GM19025 (cell line): ENCODE data around the gene ASAP3.
A peak's percentile ranks its signal among the peaks of the same experiment; 100 is the strongest.
"Not testable (repeated sequence)": the region's sequence is repeated elsewhere in the genome, so short reads cannot be mapped to it uniquely, and the experiment has no call there.

Experiments
- ATAC-seq: cut with Tn5 transposase; IDR thresholded peaks from one replicate; pipeline ENCODE4 v1.9.1; 2021; ENCODE audit warnings: mild to moderate bottlenecking, low read depth, moderate library complexity; ENCODE audit not compliant: unreplicated experiment

Gene ASAP3

GRCh38 chr1:23515905-23516304 is 31.9 kb upstream of the ASAP3 start:
- ATAC-seq, result no peak

- ATAC-seq, result no peak
Measured at GRCh38 chr1:23514111-23514679, 30.2 kb upstream of the ASAP3 start.

GRCh38 chr1:23509896-23510295 is 25.9 kb upstream of the ASAP3 start:
- no peak for ATAC-seq

GRCh38 chr1:23506376-23507107 is 22.6 kb upstream of the ASAP3 start:
- ATAC-seq, result no peak

- no peak for ATAC-seq
Measured at GRCh38 chr1:23505851-23506250, 21.9 kb upstream of the ASAP3 start.

- ATAC-seq, result not testable (repeated sequence)
Measured at GRCh38 chr1:23504156-23504555, 20.2 kb upstream of the ASAP3 start.

- no peak for ATAC-seq
Measured at GRCh38 chr1:23502951-23503350, 19.0 kb upstream of the ASAP3 start.

GRCh38 chr1:23500466-23500865 is 16.5 kb upstream of the ASAP3 start:
- no peak for ATAC-seq

- no peak for ATAC-seq
Measured at GRCh38 chr1:23497777-23498439, 13.9 kb upstream of the ASAP3 start.

- ATAC-seq, result no peak
Measured at GRCh38 chr1:23496490-23497181, 12.7 kb upstream of the ASAP3 start.

GRCh38 chr1:23494836-23495235 is 10.9 kb upstream of the ASAP3 start:
- not testable (repeated sequence) for ATAC-seq

GRCh38 chr1:23492776-23493175 is 8.8 kb upstream of the ASAP3 start:
- ATAC-seq, result not testable (repeated sequence)

- ATAC-seq, result no peak
Measured at GRCh38 chr1:23492132-23492720, 8.2 kb upstream of the ASAP3 start.

GRCh38 chr1:23489842-23490241 is 5.9 kb upstream of the ASAP3 start:
- ATAC-seq, result no peak

GRCh38 chr1:23485002-23485332 is 988 bp upstream of the ASAP3 start:
- no peak for ATAC-seq

- peak; percentile 59 for ATAC-seq
Measured at GRCh38 chr1:23484253-23485001, 448 bp upstream of the ASAP3 start.

GRCh38 chr1:23481904-23482303 is 2.1 kb downstream of the ASAP3 start:
- ATAC-seq, result no peak

- ATAC-seq, result no peak
Measured at GRCh38 chr1:23481026-23481597, 2.9 kb downstream of the ASAP3 start.

- no peak for ATAC-seq
Measured at GRCh38 chr1:23480187-23481025, 3.6 kb downstream of the ASAP3 start.
